Inferior parietal cortex (tissue), 1 donor: Measurements from ENCODE around the gene FN3KRP.

Experiments used
- DNase-seq: peaks from one replicate; pipeline ENCODE4 v3.0.0-alpha.2; 2016; ENCODE audit errors: extremely low spot score

Gene FN3KRP

DNA sequence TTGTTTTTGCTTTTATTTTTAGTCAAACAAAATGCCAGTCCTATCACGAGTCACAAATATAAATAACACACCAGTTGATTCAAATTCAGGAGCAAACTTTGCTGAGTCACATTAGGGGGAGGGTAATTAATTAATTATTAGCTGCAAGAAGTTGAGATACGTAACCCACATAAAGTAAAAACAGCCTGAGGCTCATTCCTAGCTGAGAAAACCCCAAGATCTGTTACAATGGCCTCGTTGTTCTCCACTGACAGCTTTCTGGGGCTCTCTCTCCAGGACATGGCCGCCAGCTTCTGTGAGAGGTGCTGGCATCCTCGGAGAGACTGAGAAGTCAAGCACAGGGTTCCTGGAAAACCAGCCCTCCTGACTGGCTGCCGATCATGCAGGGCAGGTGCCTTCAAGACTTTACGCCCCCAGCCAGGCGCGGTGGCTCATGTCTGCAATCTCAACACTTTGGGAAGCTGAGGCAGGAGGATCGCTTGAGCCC is 29.1 kb upstream of the FN3KRP start:
- peak; percentile 49 for DNase-seq

DNA sequence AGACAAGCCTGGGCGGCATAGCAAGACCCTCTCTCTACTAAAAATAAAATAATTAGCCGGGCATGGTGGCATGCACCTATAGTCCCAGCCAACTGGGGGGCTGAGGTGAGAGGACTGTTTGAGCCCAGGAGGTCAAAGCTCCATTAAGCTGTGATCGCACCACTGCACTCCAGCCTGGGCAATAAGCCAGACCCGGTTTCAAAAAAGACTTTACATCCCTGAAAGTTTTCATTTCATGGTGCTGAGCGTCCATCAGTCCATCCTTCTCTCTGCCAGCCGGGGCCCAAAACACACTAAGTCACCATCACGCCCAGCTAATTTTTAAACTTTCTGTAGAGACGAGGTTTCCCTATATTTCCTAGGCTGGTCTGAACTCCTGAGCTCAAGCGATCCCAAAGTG is 28.6 kb upstream of the FN3KRP start:
- no peak for DNase-seq

DNA sequence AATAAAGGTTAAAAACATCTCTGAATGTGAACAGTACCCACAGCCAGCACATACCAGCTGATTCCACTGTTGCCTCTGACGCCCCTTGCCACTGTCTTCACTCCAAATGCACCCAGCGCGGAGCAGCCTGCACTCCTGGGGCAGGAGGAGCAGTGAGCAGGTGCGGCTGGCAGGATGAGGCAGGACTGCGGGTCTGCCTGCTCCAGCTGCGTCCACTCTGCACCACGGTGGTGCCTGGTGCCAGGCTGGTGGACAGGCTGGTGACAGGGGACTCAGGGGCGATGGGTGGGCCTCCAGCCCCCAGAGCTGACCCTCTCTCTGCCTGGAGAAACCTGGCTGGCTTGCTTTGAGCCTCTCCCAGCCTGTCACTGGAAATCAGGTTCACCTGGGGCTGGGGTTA is 27.4 kb upstream of the FN3KRP start:
- DNase-seq, result no peak

DNA sequence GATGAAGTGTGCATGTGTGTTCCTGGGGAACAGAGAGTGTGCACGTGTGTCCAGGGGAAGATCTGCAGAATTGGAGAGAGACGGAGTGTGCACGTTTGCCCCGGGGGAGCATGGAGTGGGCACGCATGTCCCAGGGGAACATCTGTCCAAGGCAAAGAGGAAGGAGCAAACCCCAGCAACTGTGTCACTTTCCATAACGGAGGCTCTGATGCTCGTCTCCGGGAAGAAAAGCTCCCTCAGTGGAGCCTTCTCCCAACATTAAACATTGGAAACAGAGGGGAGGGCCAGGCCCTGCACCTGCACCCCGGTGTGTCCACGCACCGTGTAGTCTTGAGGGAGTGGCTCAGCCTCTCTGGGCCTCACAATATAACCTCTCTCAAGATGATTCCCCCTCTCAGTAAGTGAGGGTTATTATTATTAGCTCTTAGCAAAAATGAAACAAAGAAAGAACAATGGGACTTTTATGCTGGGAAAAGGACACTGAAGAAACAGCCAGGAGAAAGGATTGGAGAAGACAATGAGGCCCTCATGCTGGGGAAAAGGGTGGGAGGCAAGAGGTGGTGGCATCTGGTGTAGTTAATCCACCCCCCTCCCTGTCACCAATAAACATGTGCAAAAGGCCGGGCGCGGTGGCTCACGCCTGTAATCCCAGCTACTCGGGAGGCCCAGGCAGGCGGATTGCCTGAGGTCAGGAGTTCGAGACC is 25.6 kb upstream of the FN3KRP start:
- peak; percentile 66 for DNase-seq

DNA sequence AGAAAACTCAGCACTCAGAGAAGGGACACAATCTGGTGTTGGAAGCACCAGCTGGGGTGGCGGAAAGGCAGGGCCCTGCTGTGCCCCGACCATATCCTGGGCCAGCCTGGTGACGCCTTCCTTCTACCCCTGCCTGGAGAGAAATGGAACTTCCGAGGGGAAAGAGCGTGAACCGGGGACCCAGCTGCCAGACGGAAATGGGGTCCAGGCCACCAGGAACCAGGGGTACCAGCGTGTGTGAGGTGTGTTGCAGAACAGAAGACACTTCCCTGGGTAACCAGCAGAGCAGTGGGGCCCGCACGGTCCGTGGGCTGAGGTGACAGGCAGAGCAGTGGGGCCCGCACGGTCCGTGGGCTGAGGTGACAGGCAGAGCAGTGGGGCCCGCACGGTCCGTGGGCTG is 24.8 kb upstream of the FN3KRP start:
- DNase-seq, result no peak

DNA sequence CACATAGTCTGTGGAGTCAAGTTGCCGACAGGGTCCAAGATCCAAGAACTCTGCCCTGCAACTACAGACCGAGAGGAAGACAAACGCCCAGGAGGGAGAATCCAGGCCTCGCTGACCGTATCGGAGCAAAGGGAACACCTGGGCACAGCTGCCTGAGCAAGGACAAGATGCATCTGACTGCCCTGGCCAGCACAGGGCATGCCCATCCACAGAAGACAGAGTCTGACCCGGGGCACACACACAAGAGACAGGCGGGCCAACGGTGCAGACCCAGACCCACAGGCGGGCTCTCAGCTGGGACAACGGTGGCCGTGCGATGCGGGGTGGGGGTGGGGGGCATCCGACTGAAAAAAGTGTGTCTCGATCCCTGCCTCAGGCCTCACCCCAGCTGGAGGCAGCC is 24.2 kb upstream of the FN3KRP start:
- no peak for DNase-seq

DNA sequence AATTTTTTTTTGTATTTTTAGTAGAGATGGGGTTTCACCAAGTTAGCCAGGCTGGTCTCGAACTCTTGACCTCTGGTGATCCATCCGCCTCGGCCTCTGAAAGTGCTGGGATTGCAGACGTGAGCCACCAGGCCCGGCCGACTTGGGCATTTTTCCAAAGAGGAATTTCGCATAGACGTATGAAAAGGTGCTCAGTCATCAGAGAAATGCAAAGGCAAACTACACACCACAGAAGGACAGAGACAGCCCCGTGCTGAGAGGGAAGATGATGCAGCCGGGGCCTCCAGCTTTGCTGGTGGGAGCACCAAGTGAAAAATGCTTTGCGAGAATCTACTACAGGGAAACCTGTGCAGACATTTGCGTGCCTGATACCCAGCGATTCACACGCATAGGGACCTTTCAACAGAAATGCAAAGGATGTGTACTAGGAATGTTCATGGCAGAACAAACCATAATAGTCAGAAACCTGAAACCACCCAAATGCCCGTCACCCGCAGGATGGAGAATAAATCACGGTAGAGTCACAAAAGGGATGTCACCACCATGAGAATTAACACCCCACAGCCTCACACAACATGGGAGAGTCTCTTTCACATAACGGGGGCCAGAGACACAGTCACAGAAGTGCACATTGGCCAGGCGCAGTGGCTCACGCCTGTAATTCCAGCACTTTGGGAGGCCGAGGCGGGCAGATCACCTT is 23.2 kb upstream of the FN3KRP start:
- no peak for DNase-seq

DNA sequence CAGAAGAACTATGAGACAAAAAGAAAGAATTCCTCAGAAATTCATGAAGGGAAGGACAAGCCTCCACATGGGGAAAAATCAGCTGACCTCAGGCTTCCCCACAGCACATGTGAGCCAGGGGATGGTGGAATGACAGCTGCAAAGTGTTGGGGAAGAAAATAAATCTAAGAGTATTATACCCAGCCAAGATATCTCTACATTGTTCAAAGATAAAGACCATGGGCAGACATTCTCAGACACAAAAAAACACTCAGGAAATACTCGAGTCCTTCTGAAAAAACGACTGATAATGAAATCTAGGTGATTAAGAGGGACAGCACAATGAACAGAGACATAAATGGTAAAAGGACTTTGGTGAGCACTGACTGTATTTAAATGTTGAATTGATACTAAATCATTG is 21.9 kb upstream of the FN3KRP start:
- DNase-seq, result no peak

DNA sequence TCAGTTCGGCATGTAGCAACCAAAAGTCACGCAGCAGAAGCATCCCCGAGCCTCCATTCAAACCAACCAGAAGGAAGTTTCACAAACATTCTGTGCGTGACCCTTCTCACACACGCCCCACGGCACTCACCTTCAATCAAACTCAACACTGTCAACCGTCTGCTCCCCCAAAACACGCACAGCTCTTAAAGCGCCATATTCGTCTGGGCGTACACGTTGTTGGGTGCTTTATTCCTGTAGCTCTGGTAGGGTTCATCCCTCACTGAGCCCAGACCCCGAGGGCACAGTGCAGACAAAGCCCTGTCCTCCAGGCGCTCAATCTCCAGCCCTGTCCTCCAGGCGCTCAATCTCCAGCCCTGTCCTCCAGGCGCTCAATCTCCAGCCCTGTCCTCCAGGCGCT is 20.2 kb upstream of the FN3KRP start:
- DNase-seq, result no peak

DNA sequence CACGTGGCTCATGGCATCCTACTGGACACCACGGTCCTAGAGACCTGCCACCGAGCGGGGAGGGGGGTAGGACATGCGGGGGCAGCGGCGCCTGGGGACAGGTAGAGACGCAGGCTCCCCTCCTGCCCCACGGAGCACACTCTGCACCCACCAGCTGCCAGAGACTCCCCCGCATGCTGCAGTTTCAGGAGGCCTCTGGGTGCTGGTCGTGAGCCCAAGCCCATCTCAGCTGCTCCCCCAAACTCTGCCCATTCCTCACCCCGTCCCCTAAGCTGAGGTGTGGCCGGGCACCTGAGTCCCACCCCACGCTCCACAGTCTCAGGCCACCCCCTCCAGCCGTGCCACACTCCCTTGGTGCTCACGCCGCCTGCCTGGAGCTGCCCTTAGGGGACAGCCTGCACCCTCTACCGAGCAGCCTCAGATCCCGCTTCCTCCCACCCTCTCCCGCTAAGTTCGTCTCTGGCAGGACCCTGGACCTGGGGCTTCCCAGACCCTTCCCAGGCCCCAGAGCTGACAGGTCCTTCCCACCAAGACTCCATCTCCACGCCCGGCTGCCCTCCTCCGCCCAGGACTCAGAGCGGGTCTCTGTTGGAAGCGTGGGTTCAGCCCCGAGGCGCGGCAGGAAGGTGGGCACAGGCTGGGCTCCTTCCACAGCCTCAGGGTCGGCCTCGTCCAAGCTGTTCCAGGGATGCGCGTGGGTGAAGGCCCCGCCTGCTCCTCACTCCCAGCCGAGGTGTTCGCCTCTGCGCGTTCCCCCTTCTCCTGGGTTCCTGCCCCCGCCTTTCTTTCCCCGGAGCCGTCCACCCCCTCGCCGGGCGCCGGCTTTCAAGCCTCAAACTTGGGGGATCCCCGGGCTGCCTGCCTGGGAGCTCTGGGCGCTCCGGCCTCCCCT is 19.3 kb upstream of the FN3KRP start:
- DNase-seq, result no peak

DNA sequence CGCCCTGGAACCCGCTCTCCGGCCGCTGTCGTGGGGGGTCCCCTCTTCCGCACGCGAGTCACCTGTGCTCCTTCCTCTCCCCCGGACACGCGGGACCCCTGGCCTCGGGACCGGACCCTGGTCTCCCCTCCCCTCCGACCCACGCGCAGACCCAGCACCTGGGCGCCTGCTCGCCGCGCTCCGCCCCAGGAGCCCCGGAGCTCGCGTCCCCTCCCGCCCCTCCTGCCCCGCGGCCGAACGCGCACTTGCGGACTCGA is 18.8 kb upstream of the FN3KRP start:
- DNase-seq, result no peak

DNA sequence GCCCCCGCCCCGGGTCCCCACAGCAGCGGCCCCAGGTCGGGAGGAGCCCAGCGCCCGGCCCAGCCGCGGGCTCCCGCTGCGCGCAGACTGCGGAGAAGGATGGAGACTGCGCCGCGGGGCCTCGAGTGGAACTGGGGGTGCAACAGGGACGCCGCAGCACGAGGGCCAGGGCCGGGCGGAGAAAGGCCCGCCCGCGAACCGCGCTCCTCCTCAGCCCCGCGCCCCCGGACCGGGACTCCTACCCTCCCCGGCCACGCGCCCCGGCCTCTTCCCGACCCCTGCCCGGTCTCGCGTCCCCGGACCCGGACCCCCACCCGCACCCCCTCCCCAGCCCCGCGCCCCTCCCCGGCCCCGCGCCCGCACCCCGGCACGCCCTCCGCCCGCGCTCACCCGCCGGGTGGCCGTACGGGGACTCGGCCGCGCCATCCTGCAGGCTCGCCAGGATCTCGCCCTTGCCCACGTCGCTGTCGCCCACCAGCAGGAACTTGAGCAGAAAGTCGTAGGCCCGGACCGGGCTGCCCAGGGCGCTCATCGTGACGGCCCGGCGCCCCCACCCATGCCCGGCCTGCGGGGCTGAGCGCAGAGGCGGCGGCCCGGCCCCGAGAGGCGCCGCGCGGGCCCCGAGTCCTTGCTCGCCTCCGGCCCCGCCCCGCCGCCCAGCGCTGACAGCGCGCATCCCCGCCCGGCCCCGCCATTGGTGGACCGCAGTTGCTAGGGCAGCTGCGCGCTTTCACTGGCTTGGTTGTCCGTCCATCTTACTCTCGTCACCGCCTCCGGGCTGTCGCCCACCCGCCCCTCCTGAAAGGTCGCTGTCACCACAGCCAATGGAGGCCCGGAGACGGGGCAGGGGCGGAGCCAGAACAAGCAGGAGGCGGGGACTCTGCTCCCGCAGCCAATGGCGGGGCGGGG is 18.2 kb upstream of the FN3KRP start, which contains the start of gene RAB40B:
RAB40B (minus strand) TSS at position 634 of the 909 bp plus-strand sequence; CDS start at position 532, 102 bp downstream.
- DNase-seq, result peak; percentile 95

DNA sequence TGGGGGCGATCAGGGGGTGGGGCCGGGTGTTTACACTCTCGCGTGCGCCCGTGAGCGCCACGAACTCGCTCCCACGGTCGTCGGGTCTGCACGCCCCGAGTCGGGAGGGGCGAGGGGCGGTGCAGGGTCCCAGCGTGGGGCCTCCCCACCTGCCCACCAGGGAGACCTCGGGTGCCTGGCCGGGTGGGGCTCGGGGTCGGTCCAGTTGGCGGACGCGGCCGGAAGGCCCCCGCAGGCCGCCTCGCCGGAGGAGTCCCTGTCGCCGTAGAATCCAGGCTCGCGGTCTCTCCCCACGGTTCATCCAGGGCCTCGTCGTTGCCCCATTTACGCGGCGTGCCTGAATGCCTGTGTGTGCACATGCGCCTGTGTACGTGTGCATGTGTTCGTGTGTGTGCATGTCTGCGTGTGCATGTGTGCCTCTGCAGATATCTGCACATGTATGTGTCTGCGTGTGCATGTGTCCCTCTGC is 17.5 kb upstream of the FN3KRP start:
- no peak for DNase-seq

DNA sequence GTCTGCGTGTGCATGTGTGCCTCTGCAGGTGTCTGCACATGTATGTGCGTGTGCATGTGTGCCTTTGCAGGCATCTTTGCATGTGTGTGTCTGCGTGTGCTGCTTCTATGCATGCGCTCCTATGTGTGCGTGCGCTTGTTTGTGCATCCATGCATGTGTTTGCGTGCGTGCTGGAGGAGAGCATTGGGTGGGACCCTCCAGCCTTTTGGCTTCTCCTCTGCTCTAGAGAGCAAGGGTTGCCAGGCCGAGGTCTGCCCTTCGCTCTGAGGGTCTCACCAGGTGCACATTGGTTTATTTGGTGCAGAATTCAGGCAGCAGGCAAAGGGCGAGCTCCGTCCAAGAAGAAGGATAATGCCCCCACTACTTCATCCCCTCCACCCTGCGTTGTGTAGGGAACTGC is 17.0 kb upstream of the FN3KRP start:
- no peak for DNase-seq

DNA sequence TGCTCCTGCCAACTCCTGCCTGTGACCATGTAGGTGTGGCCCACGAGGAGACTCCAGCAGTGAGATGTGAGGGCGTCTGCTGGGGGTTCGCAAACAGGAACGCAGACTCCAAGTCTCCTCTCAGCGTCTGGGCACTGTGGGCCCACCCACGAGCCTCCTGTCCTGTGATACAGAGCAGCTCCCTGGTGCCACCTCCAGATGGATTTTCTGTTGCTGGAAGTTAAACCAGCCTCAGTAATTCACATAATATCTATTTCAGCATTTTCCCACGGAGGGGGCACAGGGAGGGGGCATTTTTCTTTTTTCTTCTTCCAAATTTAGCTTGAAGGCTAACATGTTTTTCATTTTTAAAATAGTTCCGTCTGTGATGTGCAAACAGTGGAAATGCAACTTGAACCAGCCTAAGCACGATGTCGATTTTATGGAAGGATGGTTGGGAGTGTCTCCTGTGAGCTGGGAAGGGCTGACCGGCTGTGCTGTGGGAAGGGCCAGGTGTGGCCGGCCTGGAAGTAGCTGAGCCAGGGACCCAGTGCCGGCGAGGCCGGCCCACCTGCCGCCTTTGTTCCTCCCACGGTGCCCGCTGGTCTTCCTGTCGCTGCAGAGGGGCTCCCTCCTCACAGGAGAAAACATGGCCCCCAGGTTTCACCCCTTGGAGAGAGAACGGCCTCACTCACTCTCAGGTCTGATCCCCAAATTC is 14.1 kb upstream of the FN3KRP start:
- DNase-seq, result peak; percentile 56

DNA sequence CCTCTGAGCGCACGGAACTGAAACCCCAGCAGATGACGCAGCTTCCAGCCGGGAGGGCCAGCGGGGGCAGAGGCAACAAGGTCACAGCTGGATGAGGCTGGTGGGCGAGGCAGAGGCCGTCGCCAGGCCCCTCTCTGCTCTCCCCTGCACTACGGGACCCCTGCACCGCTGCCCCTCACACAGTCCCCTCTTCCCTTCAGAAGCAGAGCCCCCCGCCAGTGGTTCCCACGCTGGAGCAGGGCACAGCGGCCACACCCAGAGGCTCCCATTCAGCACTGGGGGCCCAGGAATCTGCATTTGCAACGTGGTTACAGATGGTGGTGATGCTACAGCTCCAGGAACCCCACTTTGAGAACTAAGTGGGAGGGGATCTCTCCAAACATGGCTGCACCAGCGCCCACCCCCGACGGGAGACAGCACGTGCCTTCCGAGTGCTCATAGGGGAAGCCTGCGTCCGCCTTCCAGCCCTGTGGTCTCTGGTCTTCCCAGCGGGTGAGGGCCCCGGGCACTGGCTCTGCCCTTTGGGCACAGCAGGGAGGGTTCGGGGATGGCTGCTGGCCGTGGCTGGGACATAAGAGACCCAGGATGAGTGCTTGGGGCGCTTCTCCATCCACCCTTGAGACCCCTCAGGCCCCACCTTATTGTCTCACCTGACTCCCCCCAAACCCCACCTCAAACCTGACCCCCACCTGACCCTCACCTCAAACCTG is 13.3 kb upstream of the FN3KRP start:
- DNase-seq, result no peak

DNA sequence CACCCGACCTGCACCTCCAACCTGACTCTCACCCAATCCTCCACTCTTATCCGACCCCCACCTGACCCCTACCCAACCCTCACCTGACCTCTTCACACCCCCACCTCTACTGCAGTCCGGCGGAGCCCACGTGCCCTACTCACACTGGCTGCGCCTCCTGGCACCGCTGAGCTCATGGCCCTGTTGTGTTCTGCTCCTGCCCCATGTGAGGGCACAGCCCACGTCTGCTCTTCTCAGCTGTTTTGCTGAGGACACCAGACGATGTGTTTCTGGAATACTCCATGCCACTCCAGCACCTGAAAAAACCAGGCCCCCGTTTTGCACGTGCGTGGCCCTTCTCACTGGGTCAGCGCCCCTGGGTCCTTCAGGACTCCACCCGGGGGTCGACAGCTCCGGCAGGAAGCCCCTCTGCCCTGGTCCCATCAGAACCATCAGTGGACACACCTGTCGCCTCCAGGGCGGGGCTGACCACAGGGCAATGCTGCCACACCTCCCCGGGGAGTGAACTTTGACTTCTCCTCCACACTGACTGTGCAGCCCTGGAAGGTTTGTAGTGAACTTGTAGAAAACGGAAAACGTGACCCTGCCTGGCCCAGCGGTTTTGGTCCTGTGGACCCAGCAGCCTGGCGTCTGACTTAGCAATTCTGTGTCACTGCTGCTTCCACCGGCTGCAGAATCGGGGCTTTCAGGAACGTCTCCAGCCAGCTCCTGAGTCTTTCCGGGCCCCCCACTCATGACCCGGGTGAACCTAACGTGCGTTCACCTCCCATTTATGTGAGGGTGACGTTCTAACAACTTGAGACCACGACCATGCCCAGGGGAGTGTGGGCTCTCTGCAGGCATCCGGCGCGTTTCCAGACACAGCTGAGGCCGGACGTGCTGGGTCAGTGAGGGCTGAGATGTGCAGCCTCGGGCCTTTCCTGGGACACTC is 12.3 kb upstream of the FN3KRP start:
- no peak for DNase-seq

DNA sequence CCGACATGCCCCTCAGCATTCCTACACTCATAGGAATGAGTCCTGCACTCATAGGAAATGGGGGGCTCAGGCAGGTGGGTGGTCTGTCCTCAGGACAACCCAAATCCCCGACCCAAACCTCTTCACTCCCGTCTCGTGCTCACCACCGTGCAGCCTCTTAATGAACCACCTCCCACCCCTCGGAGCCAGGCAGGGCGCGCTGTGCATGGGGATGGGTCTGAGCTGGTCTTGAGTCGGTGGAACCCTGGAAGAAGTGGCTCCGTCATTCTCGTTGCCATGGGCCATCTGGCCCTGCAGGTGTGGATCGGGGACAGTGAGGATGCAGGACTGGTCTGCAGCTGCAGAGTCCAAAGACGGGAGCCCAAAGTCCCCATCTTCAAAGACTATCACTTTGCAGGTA is 11.6 kb upstream of the FN3KRP start:
- DNase-seq, result no peak

DNA sequence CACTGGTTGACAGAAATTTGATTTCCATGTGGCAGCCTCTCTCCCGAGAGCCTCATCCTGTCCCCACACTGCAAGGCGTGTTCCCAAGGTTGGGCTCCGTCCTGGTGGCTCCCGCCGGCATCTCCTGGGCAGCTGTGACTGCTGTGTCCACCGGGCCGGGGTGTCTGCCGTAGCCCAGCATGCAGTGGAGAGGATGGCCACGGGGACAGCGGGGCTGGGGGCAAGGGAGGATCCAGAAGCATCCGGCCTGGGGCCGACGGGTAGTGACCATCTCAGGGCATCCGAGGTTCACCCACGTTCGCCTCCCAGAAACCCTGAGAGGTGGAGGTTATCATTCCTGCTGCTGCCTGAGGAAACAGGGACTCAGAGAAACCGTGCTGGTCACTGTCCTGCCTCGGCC is 10.8 kb upstream of the FN3KRP start:
- no peak for DNase-seq
